GM19438 (cell line): Measurements from ENCODE around the gene CCDC194.
A peak's percentile ranks its signal among the peaks of the same experiment; 100 is the strongest.
"Not testable (repeated sequence)": the region's sequence is repeated elsewhere in the genome, so short reads cannot be mapped to it uniquely, and the experiment has no call there.

ENCODE experiments used
- ATAC-seq: cut with Tn5 transposase; IDR thresholded peaks from one replicate; pipeline ENCODE4 v1.9.1; 2021; ENCODE audit warnings: low read depth; ENCODE audit not compliant: unreplicated experiment

Gene CCDC194

DNA sequence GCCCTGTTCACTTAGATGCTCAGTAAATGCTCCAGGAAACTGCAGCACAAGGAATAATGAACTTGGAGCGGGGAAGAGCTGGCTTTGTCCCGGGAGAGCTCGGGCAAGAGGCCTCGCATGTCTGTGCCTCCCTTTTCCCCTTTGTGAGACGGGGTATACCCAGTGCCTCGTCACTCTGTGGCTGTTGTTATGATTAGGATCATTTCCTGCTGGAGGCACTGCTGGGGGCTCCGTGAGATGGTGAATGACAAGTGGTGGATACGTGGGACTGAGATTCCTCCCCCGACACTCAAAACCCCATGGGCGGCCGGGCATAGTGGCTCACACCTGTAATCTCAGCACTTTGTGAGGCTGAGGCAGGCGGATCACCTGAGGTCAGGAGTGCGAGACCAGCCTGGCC lies 15.7 kb downstream of the CCDC194 start:
- ATAC-seq, result no peak

DNA sequence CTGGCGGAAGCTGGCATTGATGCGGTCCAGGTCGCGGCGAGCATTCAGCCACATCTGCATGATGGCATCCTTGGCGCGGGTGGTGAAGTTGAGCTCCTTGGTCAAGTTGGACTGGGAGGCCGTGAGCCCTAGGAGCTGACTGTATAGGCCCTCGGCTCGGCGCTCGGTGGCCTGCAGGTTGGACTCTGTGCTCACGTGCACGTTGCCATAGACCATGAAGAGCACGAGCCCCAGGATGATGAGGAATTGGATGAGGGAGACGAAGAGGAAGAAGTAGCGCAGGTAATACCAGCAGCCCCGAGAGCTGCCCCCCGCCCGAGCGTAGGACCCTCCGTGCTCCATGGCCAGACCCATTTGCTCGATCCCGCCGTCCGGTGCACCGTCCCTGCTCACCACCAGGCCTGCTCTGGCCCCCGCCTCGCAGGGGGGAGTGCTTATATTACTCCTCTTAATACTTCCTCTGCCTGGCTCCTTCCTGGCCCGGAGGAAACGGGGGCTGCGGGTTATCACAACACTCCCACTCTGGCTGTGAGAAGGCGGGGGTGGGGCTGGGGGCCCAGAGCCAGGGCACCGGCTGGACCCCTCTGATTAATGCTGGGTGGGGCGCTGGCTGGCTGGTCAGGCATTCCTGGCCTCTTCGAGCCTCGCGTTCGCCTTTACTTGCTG lies 16.9 kb downstream of the CCDC194 start, which contains the start of gene PLVAP:
Gene PLVAP (minus strand): TSS at position 408 of the 666 bp plus-strand sequence. CDS start 54 bp downstream, at position 354.
- no peak for ATAC-seq

DNA sequence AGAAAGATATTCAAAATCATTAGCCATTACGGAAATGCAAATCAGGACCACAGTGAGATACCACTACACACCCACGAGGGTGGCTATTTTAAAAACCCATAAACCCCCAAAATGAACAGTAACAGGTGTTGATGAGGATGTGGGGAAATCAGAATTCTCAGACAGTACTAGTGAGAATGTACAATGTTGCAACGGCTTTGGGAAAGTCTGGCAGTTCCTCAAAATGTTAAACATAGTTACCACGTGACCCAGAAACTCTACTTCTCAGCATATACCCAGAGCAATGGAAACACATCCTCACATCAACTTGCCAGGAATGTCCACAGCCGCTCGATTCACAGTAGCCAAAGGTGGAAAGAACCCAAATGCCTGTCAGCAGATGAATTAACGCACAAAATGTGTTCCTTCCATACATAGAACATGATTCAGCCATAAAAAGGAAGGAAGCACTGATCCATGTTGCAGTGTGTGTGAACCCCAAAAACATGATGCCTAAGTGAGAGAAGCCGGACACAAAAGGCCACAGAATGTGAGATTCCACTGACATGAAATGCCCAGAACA lies 23.9 kb downstream of the CCDC194 start:
- peak; percentile 79 for ATAC-seq

DNA sequence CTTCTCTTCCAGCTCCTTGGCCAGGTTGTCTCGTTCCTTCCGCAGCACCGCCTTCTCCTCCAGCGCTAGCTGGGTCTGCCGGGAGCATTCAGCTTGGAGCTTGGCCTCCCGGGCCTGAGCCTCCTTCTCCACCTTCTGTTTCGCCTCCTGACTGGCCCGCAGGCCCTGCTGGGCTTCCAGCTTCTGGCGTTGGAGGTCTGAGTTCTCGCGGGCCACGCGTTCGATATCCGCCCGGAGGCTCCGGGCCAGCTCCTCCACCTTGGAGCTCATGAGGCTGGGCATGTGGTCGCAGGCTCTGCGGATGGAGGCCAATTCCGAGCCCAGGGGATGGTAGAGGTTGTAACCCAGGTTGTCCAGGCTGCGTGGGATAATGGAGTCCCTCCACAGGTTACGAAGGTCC lies 28.6 kb downstream of the CCDC194 start:
- ATAC-seq, result no peak

DNA sequence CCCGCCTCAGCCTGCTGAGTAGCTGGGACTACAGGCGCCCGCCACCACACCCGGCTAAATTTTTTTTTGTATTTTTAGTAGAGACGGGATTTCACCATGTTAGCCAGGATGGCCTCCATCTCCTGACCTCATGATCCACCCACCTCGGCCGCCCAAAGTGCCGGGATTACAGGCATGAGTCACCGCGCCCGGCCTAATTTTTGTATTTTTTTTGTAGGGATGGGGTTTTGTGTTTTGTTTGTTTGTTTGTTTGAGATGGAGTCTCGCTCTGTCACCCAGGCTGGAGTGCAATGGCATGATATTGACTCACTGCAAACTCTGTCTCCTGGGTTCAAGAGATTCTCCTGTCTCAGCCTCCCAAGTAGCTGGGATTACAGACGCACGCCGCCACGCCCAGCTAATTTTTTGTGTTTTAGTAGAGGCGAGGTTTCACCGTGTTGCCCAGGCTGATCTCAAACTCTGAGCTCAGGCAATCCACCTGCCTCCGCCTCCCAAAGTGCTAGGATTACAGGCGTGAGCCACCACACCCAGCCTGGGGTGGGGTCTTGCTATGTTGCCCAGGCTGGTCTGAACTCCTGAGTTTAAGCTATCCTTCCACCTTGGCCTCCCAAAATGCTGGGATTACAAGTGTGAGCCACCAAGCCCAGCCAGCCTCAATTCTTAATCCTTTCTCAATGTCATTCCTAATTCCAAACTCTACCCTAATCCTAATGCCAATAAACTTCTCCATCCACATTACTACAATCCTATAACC lies 30.0 kb downstream of the CCDC194 start:
- not testable (repeated sequence) for ATAC-seq

DNA sequence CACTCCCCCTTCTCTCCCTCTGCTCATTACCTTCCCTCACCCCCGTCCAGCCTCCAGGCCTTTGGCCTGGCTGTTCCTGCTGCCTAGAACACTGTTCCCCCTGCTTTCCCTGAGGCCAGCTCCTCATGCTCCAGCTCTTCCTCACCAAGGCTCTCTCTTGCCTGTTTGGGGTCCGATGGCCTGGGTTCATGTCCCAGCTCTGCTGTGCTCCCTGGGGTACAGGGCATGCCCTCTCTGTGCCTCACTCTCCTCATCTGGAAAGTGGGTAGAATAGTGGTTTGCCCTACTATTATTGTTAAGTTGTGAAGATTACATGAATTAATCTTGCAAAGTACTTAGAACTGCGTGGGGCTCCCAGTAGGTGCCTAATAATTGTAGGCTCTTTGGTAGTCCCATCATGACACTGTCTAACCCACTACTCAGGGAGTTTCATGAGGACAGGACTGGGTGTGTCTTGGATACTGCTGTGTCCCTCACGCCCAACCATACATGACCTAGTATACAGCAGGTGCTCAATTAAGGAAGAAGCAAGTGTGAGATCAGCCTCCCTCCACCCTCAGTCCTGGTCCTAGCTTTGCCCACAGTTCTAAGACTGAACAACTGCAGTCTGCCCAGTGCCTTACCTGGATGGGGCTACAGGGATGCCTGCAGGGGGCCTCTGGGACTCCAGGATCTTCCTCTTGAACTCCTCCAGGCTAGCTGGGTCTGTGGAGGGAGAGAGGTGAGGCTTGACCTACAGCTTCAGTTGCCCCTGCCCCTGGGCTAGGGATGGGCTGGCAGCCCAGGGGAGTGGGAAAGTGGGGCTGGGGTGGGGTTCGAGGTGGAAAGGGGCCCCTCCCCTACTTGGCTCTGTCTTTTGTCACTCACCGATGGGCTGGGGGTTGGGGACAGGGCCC lies 33.8 kb downstream of the CCDC194 start:
- ATAC-seq, result no peak

DNA sequence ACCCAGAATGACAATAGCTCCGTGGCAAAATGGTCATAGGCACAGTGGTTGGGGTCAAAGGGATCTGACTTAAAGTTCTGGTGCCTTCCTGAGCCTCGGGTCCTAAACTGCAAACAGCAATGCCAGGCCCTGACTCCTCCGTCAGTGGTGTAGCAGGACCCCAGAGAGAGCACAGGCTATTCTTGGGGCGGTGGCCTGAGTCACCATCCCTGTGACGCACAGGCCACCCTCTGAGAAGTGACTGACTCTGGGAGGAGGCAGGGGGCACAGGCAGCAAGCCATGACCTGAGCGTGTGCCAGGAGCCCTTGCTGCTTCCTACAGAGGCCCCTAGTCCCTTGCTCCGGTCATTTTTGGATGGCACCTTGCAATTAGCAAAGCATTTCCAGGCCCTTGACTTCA lies 35.6 kb downstream of the CCDC194 start:
- ATAC-seq, result no peak

DNA sequence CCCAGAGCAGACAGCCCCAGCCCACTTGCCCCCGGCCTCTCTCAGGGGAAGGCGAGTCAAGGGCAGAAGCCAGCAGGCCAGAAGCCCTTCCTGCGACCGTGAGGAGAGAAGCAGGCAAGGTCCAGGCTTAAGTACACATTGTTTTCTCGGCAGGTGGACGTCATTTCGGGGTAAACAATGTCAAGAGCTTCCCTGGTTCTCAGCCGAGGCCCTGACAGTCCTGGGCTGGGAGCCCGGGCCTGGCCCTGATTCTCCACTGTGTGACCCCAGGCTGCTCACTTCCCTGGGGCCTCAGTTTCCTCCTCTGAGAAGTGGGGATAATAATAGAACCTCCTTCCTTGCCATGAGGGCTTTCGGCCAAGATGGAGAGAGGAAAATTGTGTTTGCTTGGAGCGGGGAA lies 36.3 kb downstream of the CCDC194 start:
- no peak for ATAC-seq

DNA sequence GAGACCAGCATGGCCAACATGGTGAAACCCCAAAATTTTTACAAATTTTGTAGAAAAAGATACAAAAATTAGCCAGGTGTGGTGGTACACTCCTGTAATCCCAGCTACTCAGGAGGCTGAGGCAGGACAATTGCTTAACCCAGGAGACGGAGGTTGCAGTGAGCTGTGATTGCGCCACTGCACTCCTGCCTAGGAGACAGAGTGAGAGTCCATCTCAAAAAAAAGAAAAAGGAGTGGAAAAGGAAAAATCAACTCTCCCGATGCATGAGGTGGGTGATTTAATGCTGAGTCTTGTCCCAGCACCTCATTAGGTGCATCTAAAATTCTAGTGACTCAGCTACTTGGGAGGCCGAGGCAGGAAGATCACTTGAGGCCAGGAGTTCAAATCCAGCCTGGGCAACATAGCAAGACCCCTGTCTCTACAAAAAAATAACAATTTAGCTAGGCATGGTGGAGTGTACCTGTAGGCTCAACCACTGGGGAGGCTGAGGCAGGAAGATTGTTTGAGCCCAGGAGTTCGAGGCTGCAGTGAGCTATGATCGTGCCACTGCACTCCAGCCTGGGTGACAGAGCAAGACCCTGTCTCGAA lies 36.8 kb downstream of the CCDC194 start:
- ATAC-seq, result no peak

DNA sequence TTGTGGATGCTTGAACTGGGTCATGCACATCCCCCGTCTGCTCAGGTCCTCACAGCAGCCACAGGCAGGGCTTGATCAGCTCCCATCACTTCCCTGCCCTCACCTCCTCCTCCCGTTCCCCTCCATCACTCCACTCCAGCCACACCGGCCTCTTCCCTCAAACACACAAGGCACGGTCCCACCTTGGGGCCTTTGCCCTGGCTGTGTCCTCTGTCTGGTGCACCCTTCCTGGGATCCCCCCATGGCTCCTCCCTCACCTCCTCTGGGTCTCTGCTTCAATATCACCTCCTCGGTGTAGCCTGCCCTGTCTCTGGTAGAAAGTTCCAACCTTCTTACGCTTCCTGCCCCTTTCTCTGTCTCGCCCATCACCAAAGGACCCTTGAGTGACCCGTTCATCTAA lies 40.6 kb downstream of the CCDC194 start:
- ATAC-seq, result no peak

DNA sequence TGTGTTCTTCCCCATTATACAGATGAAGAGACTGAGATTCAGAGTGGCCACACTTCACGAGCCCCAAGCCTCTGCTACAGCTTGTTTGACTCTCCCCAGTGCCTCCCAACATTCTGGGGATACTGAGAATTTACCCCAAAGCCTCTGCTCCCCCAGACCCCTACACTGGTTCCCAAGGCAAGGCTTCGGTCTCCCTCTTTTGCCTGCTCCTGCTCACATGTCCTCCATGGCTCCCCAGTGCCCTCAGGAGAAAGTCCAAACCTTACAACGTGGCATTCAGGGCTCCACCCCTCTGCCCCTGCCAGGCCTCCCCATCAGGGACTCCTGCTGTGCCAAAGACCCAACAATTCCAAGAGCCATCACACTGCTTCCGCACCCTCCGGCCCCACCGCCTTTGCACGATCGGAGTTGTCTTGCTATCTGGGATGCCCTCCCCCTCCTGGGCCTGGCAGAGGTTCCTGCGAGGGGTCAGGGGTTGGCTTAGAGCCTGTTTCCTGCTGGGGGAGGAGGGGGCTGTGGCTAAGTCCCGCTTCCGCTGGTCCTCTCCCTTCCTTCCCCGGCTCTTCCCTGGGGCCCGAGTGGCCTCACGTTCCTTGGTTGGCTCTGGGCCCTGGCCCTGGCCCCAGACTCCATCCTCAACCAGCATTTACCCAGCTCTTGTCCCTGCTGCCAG lies 41.3 kb downstream of the CCDC194 start:
- no peak for ATAC-seq

DNA sequence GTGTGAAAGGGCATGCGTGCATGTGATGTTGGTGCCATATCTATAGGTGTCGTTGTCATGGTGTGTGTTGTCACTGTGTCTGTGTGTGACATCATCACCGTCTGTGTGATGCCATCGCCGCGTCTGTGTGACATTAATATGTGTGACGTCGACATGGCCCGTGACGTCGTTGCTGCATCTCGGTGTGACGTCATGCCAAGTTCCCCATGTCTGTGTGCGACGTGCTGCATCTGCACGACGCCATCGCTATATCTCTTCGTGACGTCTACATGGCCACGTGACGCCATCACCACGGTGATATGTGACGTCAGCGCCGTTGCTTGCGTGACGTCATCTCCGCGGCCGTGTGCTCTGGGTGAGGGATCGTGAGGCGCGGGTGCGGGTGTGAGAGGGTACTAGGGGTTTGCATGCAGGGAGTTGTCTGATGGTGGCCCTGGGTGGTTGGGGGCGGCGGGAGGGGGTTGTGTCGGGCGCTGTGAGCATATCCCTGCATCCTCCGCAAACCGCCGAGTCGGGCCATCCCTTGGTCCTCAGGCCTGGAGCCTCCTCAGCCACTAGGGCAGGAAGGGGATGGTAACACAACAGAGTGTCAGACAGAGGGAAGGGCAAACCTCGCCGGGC lies 42.1 kb downstream of the CCDC194 start:
- ATAC-seq, result no peak

DNA sequence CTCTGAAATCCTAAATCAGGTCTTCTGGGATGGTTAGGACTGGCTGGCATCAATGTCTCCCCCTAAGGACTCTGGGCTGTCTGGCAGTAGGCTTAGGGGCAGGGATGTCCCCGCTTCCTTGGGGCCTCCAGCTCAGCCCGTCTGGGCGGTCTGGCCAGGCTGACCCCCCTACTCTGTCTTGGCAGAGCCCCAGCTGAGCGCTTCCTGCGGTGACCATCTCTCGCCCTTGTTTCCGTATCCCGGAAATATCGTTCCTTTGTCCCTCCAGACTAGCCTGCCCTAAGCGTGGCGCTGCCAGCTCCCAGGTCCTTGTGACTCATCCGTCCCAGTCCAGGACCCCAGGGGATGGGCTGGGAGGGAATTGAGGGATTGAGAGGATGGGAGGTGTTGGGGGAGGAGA lies 45.3 kb downstream of the CCDC194 start:
- ATAC-seq, result no peak

DNA sequence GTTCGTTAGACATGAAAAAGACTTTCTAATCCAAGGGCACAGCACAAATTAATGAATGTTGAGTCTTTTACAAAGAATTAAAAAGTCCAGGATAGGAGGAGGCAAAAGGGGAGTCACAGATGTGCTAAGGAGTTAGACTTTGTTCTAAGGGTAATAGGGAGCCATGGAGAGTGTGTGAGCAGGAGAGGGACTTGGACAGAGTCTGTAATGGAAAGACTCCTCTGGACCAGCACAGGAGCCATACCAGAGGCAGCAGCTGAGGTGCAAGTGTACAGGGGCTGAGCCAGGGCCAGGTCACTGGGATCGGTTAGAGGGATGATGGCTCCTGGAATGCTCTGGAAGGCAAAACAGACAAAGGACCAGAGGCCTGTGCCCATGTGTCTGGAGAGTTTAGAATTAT lies 46.1 kb downstream of the CCDC194 start:
- no peak for ATAC-seq

DNA sequence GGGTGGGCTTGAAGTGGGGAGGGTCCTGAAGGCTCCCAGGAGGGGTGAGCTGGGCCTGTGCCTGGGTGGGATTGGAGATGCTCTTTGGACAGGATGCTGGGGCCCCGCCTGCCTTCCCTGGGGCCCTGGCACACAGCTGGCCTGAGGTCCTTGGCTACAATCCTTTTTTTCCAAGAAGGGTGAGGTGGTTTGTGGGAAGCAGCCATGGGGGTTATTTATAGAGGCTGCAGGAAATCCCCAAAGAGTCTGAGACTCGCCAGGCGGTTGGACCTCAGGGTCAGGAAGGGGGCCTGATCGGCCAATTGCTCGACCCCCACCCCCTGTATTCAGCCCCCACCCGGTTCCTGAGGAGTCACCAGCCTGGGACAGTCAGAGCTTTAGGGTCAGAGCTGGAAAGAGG lies 46.6 kb downstream of the CCDC194 start:
- no peak for ATAC-seq

DNA sequence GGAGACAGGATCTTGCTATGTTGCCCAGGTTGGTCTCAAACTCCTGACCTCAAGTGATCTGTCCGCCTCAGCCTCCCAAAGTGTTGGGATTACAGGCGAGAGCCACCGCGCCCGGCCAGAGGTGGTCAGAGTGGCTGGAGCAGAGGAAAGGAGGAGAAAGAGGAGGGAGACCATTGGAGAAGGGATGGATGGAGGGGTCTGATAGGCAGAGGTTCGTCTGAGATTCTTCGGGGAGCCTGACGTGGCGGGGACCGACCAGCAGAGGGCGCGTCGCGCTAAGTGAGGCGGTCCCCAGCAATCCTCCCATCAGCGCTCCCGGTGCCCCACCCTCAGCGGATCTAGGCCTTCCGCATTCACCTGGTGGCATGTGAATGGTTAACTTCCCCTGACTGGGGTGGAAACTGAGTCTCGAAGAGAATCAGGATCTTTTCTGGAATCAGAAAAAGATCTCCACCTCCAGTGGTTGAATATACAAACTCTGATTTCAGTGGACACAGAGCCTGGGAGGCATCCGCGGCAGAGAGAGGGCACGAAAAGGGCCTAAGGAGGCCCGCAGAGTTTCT lies 47.8 kb downstream of the CCDC194 start:
- ATAC-seq, result no peak

DNA sequence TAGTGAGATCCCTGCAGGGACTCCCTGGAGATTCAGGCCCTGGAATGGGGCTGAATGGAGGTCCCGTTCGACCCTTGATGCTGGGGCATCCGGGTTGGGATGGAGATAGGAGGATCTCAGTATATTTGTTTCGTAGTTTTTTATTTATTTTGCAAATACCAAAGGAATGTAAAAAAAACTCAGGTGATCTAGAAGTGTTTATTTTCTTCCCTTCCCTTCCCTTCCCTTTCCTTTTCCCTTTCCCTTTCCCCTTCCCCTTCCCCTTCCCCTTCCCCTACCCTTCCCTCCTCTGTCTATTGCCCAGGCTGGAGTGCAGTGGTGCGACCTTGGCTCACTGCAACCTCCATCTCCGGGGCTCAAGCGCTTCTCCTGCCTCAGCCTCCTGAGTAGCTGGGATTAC lies 52.2 kb downstream of the CCDC194 start:
- ATAC-seq, result no peak

DNA sequence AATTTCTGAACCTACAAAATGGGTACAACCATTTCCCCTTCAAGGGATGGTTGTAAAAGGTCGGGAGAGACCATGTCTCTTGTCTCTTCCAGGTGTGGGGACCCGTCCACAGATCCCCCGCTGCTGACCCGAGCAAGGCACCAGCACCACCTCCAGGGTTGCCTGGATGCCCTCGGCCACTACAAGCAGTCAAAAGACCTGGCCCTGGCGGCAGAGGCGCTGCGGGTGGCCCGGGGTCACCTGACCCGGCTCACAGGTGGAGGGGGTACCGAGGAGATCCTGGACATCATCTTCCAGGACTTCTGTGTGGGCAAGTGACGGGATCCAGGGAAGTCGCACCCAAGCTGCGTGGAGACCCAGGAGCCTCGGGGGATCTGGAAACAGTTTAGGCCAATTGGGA lies 52.6 kb downstream of the CCDC194 start:
- no peak for ATAC-seq

DNA sequence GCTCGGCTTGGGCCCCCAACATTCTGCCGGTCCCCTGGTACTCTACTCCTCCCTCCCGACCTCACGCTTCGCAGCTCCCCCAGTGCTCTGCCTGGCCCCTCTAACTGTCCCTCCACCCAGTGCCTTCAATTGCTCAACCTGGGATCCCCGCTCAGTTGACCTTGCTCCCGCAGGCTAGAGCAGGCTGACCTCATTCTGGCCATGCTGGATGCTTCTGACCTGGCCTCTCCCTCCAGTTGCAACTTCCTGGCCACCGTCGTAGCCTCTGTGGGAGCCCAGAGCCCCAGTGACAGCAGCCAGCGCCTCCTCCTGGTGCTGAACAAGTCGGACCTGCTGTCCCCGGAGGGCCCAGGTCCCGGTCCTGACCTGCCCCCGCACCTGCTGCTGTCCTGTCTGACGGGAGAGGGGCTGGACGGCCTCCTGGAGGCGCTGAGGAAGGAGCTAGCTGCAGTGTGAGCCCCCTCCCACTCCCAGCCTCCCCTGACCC lies 53.1 kb downstream of the CCDC194 start:
- no peak for ATAC-seq
